Thymus (tissue), 11 donors: ENCODE data around the gene HMHB1. TPM values are rescaled to one million over a fixed set of nuclear protein-coding genes. Genes with fewer than 3 reads are reported as not detected.
"Not testable (repeated sequence)": the region's sequence is repeated elsewhere in the genome, so short reads cannot be mapped to it uniquely, and the experiment has no call there.

ENCODE experiments used
- DNase-seq, 9 donors: peaks; one replicate each; pipeline ENCODE4 v3.0.0-alpha.2; 2013; ENCODE audit warnings: low spot score in 9 of 9, low read depth in 6 of 9, missing footprints in 1 of 9
- H3K27ac ChIP-seq, 2 donors: one replicate each; pipeline ENCODE4 v1.5.1; 2013; ENCODE audit warnings: control low read depth in 1 of 2, low read depth in 1 of 2, low read length in 1 of 2, mild to moderate bottlenecking in 1 of 2, moderate library complexity in 1 of 2
- H3K27me3 ChIP-seq, 2 donors: one replicate each; pipeline ENCODE4 v1.5.1; 2013; ENCODE audit warnings: low read length in 1 of 2; ENCODE audit not compliant: control insufficient read depth in 2 of 2, insufficient read depth in 1 of 2
- H3K36me3 ChIP-seq, 2 donors: one replicate each; pipeline ENCODE4 v1.5.1; 2013; ENCODE audit warnings: low read length in 1 of 2, mild to moderate bottlenecking in 1 of 2, moderate library complexity in 1 of 2; ENCODE audit not compliant: control insufficient read depth in 2 of 2, insufficient read depth in 2 of 2
- H3K4me1 ChIP-seq, 2 donors: one replicate each; pipeline ENCODE4 v1.5.1; 2013; ENCODE audit warnings: low read length in 2 of 2; ENCODE audit not compliant: control insufficient read depth in 2 of 2, insufficient read depth in 2 of 2
- H3K4me3 ChIP-seq, 2 donors: one replicate each; pipeline ENCODE4 v1.5.1; 2013; ENCODE audit warnings: low read length in 2 of 2, control low read depth in 1 of 2, mild to moderate bottlenecking in 1 of 2
- H3K9me3 ChIP-seq, 2 donors: one replicate each; pipeline ENCODE4 v1.5.1; 2013; ENCODE audit warnings: low read length in 1 of 2, mild to moderate bottlenecking in 1 of 2; ENCODE audit not compliant: control insufficient read depth in 2 of 2, insufficient read depth in 1 of 2
- WGBS: extraction: QIAGEN DNeasy Blood & Tissue Kit; methylation state at CpG from one replicate; pipeline ENCODE4 v1.1.7; 2013; 5-methylcytosine and 5-hydroxymethylcytosine counted together
- polyA plus RNA-seq: library from polyadenylated mRNA; stranded (reverse); fragments of 200-250 nt; gene quantifications from one replicate; pipeline ENCODE4 v1.2.3, GENCODE V29; 2013
- total RNA-seq: library from RNA; stranded (reverse); fragments of 120-200 nt; gene quantifications from one replicate; pipeline ENCODE4 v1.2.4, GENCODE V29; 2013
- donor health status: healthy.

HMHB1 gene
- total and polyA plus RNA-seq, 2 donors, result 0.33 to 3.8 TPM

DNA sequence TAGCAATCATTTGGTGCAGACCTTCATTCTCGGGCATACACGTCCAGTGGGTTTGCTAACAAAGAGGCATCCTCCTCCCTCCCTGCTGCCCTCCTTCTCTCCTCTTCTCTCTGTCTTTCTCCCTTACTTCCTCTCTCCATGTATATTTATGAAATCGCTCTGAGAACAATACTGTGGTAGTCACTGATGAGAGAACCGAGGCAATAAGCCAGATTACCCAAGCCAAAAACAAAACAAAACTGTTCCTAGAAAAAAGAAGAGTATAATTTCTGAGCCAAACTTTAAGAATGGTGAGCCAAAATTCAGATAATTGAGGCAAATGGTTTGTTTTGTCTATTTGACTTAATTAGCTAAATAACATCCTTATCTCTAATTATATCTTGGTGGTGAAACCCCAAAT is 15.8 kb upstream of the HMHB1 start:
- peaks cover 0 to 4% of the 10 kb centered on the region in 2 donors for H3K4me1 ChIP-seq
- no peak for DNase-seq
- no peak overlapping the region for H3K4me3 ChIP-seq
- WGBS, result 95% methylated on average over 4 of the region's 4 CpGs
- H3K27me3 ChIP-seq, result no peaks in the 10 kb centered on the region
- H3K27ac ChIP-seq, result no peak overlapping the region
- H3K36me3 ChIP-seq, result no peaks in the 10 kb centered on the region
- H3K9me3 ChIP-seq, result no peaks in the 10 kb centered on the region

DNA sequence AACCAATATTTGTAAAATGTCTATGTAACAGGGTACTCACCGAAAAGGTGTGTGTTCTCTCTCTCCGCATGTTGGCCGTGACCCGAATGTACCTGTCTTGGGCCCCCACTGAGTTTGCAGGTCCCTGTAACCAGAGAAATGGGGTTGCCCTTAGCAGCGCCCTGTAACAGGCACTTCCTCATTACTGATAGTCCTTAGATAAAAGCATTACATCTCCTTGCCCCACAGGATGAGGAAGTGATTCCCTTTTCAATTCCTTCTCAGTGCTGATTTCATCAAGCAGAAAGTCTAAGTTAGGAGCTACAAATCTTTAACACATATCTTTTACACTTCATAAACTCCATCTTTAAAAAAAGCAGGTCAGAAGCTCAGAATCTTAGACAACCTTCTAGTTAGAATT is 15.2 kb upstream of the HMHB1 start:
- Histone ChIP-seq H3K4me1 (peaks cover 0 to 4% of the 10 kb centered on the region in 2 donors), H3K27ac (no peak overlapping the region)
- 97% methylated on average over 5 of the region's 5 CpGs for WGBS

DNA sequence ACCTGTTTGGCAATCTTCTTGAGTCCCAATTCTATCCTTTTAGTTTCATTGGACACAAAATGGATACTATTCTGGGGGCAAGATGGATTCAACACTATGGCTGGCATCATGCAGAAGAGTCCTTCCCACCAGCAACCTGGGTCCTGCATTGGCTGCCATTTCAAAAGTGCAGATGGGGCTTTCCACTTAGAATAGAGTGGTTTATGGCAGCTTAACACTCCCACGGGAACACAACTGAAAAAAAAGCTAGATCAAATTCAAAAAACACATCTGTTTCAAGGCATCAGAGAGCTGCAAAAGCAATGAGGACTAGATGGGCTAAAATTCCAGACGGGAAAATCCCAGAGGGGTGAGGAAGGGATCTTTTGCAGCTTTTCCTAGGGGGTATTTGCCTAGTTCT is 11.2 kb upstream of the HMHB1 start:
- no peak for DNase-seq
- no peaks in the 10 kb centered on the region for H3K9me3 ChIP-seq
- H3K4me1 ChIP-seq, result no peaks in the 10 kb centered on the region
- H3K27me3 ChIP-seq, result no peaks in the 10 kb centered on the region
- H3K27ac ChIP-seq, result no peak overlapping the region
- no peak overlapping the region for H3K4me3 ChIP-seq
- 95% methylated on average over 2 of the region's 2 CpGs for WGBS
- no peaks in the 10 kb centered on the region for H3K36me3 ChIP-seq

More for the DNA sequence above, 15.2 kb upstream of the HMHB1 start:
- Histone ChIP-seq H3K27me3 (no peaks in the 10 kb centered on the region), H3K36me3 (no peaks in the 10 kb centered on the region), H3K4me3 (no peak overlapping the region), H3K9me3 (no peaks in the 10 kb centered on the region)
- no peak for DNase-seq

DNA sequence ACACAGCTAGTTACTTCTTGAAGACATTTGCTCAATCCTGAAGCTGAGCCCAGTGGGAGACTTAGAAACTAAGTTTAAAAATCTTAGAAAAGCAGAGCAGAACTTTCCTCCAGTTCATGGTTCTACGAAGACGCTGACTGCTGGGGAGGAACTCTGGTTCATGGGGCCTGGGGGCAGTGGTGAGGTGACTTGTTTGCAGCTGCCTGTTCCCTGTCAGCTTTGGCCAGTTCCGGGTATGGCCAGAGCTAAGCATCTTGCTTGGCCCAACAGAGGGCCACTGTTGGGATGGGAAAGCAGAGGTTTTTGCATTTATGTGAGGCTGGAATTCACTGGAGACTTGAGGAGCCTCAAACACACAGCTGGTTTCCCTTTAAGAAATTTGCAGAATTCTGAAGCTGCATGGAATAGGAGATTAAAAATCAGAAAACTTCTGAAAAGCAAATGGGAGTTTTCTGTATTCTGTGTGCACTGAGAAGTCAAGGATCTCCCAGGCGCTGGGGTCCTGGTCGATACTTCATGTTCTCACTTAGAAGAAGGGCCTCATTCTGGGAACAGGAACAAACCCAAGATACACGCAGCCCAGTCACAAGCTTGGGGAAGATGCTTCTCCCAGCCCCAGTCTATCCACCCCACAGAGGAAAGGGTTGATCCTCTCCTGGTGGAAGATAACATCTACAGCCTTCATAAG is 10.6 kb upstream of the HMHB1 start:
- 98% methylated on average over 6 of the region's 6 CpGs for WGBS
- no peak overlapping the region for H3K27ac ChIP-seq
- no peaks in the 10 kb centered on the region for H3K9me3 ChIP-seq
- no peaks in the 10 kb centered on the region for H3K27me3 ChIP-seq
- no peaks in the 10 kb centered on the region for H3K36me3 ChIP-seq
- no peak overlapping the region for H3K4me3 ChIP-seq
- no peak for DNase-seq
- no peaks in the 10 kb centered on the region for H3K4me1 ChIP-seq

DNA sequence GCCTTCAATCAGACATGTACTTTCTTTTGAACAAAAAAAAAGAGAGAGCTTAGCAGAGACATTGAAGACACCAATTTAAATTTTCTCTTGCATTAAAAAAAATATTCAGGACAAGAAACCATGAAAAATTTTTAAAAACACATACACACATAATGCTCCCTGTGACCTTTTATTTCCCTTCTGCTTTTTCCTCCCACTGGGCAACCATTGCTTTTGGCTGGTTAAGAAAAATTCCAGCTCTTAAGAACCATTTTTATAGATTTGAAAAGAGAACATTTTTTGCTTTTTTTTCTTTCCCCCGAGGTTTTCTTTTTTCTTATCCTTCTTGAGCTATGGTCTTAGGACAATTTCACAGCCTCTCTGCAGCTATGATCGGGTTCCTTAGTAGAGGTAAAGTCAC is 6.1 kb upstream of the HMHB1 start:
- DNase-seq, result no peak
- H3K4me3 ChIP-seq, result no peak overlapping the region
- no peaks in the 10 kb centered on the region for H3K36me3 ChIP-seq
- H3K4me1 ChIP-seq, result no peaks in the 10 kb centered on the region
- H3K9me3 ChIP-seq, result no peaks in the 10 kb centered on the region
- H3K27me3 ChIP-seq, result no peaks in the 10 kb centered on the region
- H3K27ac ChIP-seq, result no peak overlapping the region
- WGBS, result 88% methylated on average over 2 of the region's 2 CpGs

DNA sequence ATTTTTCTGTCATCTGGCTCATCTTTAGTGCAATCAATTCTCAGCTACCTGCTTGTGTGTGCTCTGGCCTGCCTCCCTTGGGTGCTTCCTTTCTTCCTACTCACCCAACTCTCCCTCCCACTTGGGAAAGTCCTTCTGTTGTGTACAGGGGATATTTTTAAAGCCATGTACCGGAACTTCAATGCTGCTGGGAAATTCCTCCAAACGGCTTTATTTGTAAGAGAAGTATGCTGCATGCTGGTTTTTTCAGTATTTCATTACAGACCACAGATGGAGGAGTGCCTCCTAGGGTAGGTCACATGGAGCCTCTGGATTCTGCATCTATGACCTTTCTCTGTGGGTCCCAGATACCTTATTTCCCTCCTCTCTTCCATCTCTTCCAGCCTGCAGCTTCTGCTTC is 5.4 kb upstream of the HMHB1 start:
- H3K27me3 ChIP-seq, result no peaks in the 10 kb centered on the region
- no peaks in the 10 kb centered on the region for H3K9me3 ChIP-seq
- DNase-seq, result no peak
- H3K27ac ChIP-seq, result no peak overlapping the region
- H3K36me3 ChIP-seq, result no peaks in the 10 kb centered on the region
- peaks cover under 1 to 4% of the 10 kb centered on the region in 2 donors for H3K4me1 ChIP-seq
- H3K4me3 ChIP-seq, result no peak overlapping the region
- 69% methylated on average over 2 of the region's 2 CpGs for WGBS

DNA sequence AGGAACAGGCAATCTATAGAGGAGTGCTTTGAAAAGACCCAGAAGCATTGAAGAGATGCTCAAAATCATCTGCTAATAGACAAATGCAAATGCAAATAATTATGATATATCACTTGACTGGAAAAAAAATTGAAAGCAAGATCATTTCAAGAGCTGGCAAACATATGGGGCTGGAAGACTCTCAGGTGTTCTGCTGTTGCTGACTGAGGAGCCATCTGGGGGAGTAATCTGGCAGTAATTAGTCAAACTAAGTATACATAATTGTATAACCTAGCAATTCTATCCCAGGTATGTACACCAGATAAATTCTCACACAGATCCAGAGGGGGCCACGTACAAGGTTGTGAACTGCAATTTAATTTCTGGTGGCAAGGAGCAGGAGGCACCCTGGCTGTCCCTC is 4.6 kb upstream of the HMHB1 start:
- H3K9me3 ChIP-seq, result no peaks in the 10 kb centered on the region
- no peak for DNase-seq
- H3K27ac ChIP-seq, result no peak overlapping the region
- no peaks in the 10 kb centered on the region for H3K36me3 ChIP-seq
- H3K4me1 ChIP-seq, result peaks cover 8 to 10% of the 10 kb centered on the region in 2 donors
- 100% methylated on average over 1 of the region's 1 CpG for WGBS
- H3K27me3 ChIP-seq, result no peaks in the 10 kb centered on the region
- H3K4me3 ChIP-seq, result no peak overlapping the region

DNA sequence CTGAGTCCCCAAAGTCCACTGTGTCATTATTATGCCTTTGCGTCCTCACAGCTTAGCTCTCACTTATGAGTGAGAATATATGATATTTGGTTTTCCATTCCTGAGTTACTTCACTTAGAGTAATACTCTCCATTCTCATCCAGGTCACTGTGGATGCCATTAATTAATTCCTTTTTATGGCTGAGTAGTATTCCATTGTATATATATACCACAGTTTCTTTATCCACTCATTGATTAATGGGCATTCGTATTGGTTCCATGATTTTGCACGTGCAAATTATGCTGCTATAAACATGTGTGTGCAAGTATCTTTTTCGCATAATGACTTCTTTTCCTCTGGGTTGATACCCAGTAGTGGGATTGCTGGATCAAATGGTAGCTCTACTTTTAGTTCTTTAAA is 4.4 kb downstream of the HMHB1 start:
- H3K27ac ChIP-seq, H3K9me3 ChIP-seq, H3K4me3 ChIP-seq, DNase-seq, H3K36me3 ChIP-seq, H3K27me3 ChIP-seq: not testable (repeated sequence)
- H3K4me1 ChIP-seq, result peaks cover 15% of the 10 kb centered on the region in 2 donors
- WGBS, result 99% methylated on average over 4 of the region's 4 CpGs

DNA sequence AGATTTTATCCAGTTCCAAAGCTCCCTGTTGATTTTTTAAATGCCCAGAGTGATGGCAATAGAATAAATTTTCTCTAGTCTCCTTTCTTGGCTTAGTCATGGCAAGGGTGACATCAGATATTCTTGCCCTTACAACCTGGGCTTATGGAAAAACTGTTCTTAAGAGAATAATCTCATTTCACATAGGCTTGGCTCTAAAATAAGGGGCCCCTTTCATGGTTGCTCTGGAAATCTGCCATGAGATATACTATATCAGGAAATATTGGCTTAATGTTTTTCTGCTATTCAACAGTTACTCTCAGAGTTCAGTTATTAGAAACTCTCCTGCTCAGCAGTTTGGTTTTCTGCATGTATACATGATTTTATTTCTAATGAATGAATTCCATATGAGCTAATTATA is 7.8 kb downstream of the HMHB1 start:
- no peak for DNase-seq
- Histone ChIP-seq H3K4me3 (no peak overlapping the region), H3K27me3 (no peaks in the 10 kb centered on the region), H3K9me3 (no peaks in the 10 kb centered on the region), H3K4me1 (no peaks in the 10 kb centered on the region), H3K36me3 (no peaks in the 10 kb centered on the region), H3K27ac (no peak overlapping the region)
